CD14-positive monocyte (primary cell): ENCODE data around the gene MAP3K10. TPM values are rescaled to one million over a fixed set of nuclear protein-coding genes. Genes with fewer than 3 reads are reported as not detected.
A peak's percentile ranks its signal among the peaks of the same experiment; 100 is the strongest.

Experiments used
- DNase-seq, 3 donors: peaks; one replicate each; pipeline ENCODE4 v3.0.0-alpha.2; 2011 to 2022
- H2AFZ ChIP-seq: 2 replicates; pipeline ENCODE4 v1.6.0; 2012; ENCODE audit warnings: mild to moderate bottlenecking, low read depth, low read length, inconsistent platforms; ENCODE audit not compliant: insufficient read depth, poor library complexity, severe bottlenecking
- H3K27ac ChIP-seq, 2 donors: 1 replicate in 1 of 2; 2 replicates in 1 of 2; pipeline ENCODE4 v1.5.1; 2012 to 2013; ENCODE audit warnings: low read length in 2 of 2, control low read depth in 1 of 2, inconsistent platforms in 1 of 2, low read depth in 1 of 2, mild to moderate bottlenecking in 1 of 2
- H3K27me3 ChIP-seq, 2 donors: one replicate each; pipeline versions ENCODE4 v1.6.0 to v1.6.1; 2011 to 2013; ENCODE audit warnings: low read length in 2 of 2; ENCODE audit not compliant: control insufficient read depth in 2 of 2, insufficient read depth in 2 of 2
- H3K36me3 ChIP-seq, 2 donors: replicated peaks in 1 of 2; 1 replicate in 1 of 2; 2 replicates in 1 of 2; pipeline versions ENCODE4 v1.5.1 to v1.6.1; 2012 to 2013; ENCODE audit warnings: low read length in 2 of 2, control low read depth in 1 of 2, inconsistent platforms in 1 of 2, mild to moderate bottlenecking in 1 of 2; ENCODE audit not compliant: insufficient read depth in 2 of 2, control insufficient read depth in 1 of 2
- H3K4me1 ChIP-seq, 2 donors: 1 replicate in 1 of 2; 2 replicates in 1 of 2; pipeline versions ENCODE4 v1.5.1 to v1.6.1; 2012 to 2013; ENCODE audit warnings: low read length in 2 of 2, control low read depth in 1 of 2, inconsistent platforms in 1 of 2, mild to moderate bottlenecking in 1 of 2, moderate library complexity in 1 of 2; ENCODE audit not compliant: insufficient read depth in 2 of 2, control insufficient read depth in 1 of 2
- H3K4me2 ChIP-seq: replicated peaks from 2 replicates; pipeline ENCODE3; 2012; ENCODE audit warnings: low read length, moderate library complexity, mild to moderate bottlenecking; ENCODE audit not compliant: poor library complexity, severe bottlenecking; ENCODE audit errors: extremely low read depth
- H3K4me3 ChIP-seq, 3 experiments: fragments of 200-600 bp in 1 of 3; sonication (generic) in 1 of 3; replicated peaks in 1 of 3; 1 replicate in 2 of 3; 2 replicates in 1 of 3; pipeline ENCODE4 v1.5.1; 2011 to 2013; ENCODE audit warnings: low read length in 3 of 3, mild to moderate bottlenecking in 3 of 3, control low read depth in 2 of 3, low read depth in 2 of 3, inconsistent platforms in 1 of 3, moderate library complexity in 1 of 3
- H3K79me2 ChIP-seq: 2 replicates; pipeline ENCODE4 v1.6.0; 2012; ENCODE audit warnings: mild to moderate bottlenecking, control low read depth, inconsistent platforms, low read length, moderate library complexity; ENCODE audit not compliant: insufficient read depth
- H3K9ac ChIP-seq: 2 replicates; pipeline ENCODE4 v1.6.0; 2017; ENCODE audit warnings: low read length, mild to moderate bottlenecking; ENCODE audit not compliant: insufficient read depth, poor library complexity, severe bottlenecking
- H3K9me3 ChIP-seq, 2 donors: replicated peaks in 1 of 2; 1 replicate in 1 of 2; 2 replicates in 1 of 2; pipeline versions ENCODE4 v1.5.1 to v1.6.1; 2012 to 2013; ENCODE audit warnings: low read length in 2 of 2, control low read depth in 1 of 2; ENCODE audit not compliant: control insufficient read depth in 1 of 2, insufficient read depth in 1 of 2
- H4K20me1 ChIP-seq: 2 replicates; pipeline ENCODE4 v1.6.0; 2012; ENCODE audit warnings: mild to moderate bottlenecking, low read length, control low read depth, moderate library complexity; ENCODE audit not compliant: insufficient read depth
- H3K27ac Mint-ChIP-seq, 7 donors: one replicate each; pipeline ENCODE4 v1.8.0; 2020; ENCODE audit warnings: mild to moderate bottlenecking in 7 of 7, mixed read lengths in 7 of 7, moderate library complexity in 6 of 7, inconsistent platforms in 2 of 7
- H3K27me3 Mint-ChIP-seq, 3 donors: one replicate each; pipeline ENCODE4 v1.8.0; 2021 to 2022; ENCODE audit warnings: low read depth in 3 of 3, mild to moderate bottlenecking in 3 of 3, mixed read lengths in 3 of 3, moderate library complexity in 3 of 3, inconsistent platforms in 1 of 3
- H3K36me3 Mint-ChIP-seq, 2 donors: one replicate each; pipeline ENCODE4 v1.8.0; 2020; ENCODE audit warnings: mixed read lengths in 2 of 2, inconsistent platforms in 1 of 2, mild to moderate bottlenecking in 1 of 2
- H3K4me1 Mint-ChIP-seq: one replicate; pipeline ENCODE4 v1.8.0; 2020; ENCODE audit warnings: mild to moderate bottlenecking, mixed read lengths
- H3K4me3 Mint-ChIP-seq, 2 donors: one replicate each; pipeline ENCODE4 v1.8.0; 2020; ENCODE audit warnings: mild to moderate bottlenecking in 2 of 2, mixed read lengths in 2 of 2, moderate library complexity in 1 of 2
- H3K9me3 Mint-ChIP-seq, 7 donors: one replicate each; pipeline ENCODE4 v1.8.0; 2020 to 2022; ENCODE audit warnings: mixed read lengths in 7 of 7, mild to moderate bottlenecking in 6 of 7, moderate library complexity in 6 of 7, inconsistent platforms in 2 of 7
- CTCF ChIP-seq: fragments of 200-600 bp; IDR thresholded peaks from one replicate; pipeline ENCODE4 v1.8.0; 2022; ENCODE audit warnings: antibody characterized with exemption, mild to moderate bottlenecking
- WGBS: methylation state at CpG from one replicate; pipeline ENCODE4 v1.1.5; 2013; ENCODE audit warnings: missing lambda C conversion rate; ENCODE audit not compliant: insufficient coverage; 5-methylcytosine and 5-hydroxymethylcytosine counted together
- intact Hi-C, 2 donors: fragments of 100-400 bp; cut with micrococcal nuclease; formaldehyde crosslinking; loops; one replicate each; pipeline versions ENCODE4 v1.15.0 to v1.15.1; 2023
- polyA plus RNA-seq, 3 donors: library from polyadenylated mRNA; depleted of rRNA in 1 of 3; unstranded in 2 of 3; stranded (reverse) in 1 of 3; fragments of 300-500 nt in 2 of 3; fragments of >200 nt in 1 of 3; fragmentation: Illumina TruSeq in 2 of 3; gene quantifications; 1 replicate in 2 of 3; 2 replicates in 1 of 3; pipeline ENCODE4 v1.2.3, GENCODE V29; 2012 to 2021

Gene MAP3K10
- polyA plus RNA-seq, 3 donors: 0.05 to 9.1 TPM; not detected in 1

- no peak overlapping the region for H3K27ac Mint-ChIP-seq
- Histone ChIP-seq H3K9me3 (no peaks in the 10 kb centered on the region), H2AFZ (no peak overlapping the region), H3K27me3 (no peaks in the 10 kb centered on the region), H3K4me3 (no peak overlapping the region), H3K9ac (no peak overlapping the region), H3K4me1 (peaks cover 21 to 34% of the 10 kb centered on the region in 2 donors), H4K20me1 (no peaks in the 10 kb centered on the region), H3K36me3 (no peaks in the 10 kb centered on the region), H3K4me2 (no peak overlapping the region), H3K79me2 (no peaks in the 10 kb centered on the region), H3K27ac (no peak overlapping the region)
- WGBS: 100% methylated on average over 3 of the region's 3 CpGs
- intact Hi-C loops: no loop called here
- peaks cover 3 to 18% (median 11%) of the 10 kb centered on the region in 3 donors for H3K27me3 Mint-ChIP-seq
- peaks cover 1 to 2% of the 10 kb centered on the region in 2 donors for H3K36me3 Mint-ChIP-seq
- no peak overlapping the region for H3K4me3 Mint-ChIP-seq
- peaks cover 0 to 1% (median 0%) of the 10 kb centered on the region in 7 donors for H3K9me3 Mint-ChIP-seq
- no peak for DNase-seq
- no peak for TF ChIP-seq CTCF
- H3K4me1 Mint-ChIP-seq: peaks cover 30% of the 10 kb centered on the region
Observed at GRCh38 chr19:40193587-40193849, 2.3 kb downstream of the MAP3K10 start.

GRCh38 chr19:40198272-40198990 lies 7.2 kb downstream of the MAP3K10 start:
- intact Hi-C loops: no loop called here
- no peaks in the 10 kb centered on the region for H3K4me1 ChIP-seq
- TF ChIP-seq CTCF: no peak
- H4K20me1 ChIP-seq: no peaks in the 10 kb centered on the region
- H3K27me3 ChIP-seq: no peaks in the 10 kb centered on the region
- no peak overlapping the region for H3K4me3 ChIP-seq
- no peaks in the 10 kb centered on the region for H3K9me3 ChIP-seq
- DNase-seq: no peak
- WGBS: over 99% methylated on average over 13 of the region's 29 CpGs
- Mint-ChIP-seq H3K4me1 (peaks cover 8% of the 10 kb centered on the region), H3K36me3 (peaks cover 12 to 13% of the 10 kb centered on the region in 2 donors), H3K27me3 (peaks cover 0 to 3% (median 2%) of the 10 kb centered on the region in 3 donors), H3K27ac (peak overlapping the region in 2 of 7 donors; percentile 2 to 50), H3K9me3 (peaks cover 0 to 1% (median 0%) of the 10 kb centered on the region in 7 donors), H3K4me3 (no peak overlapping the region)
- no peak overlapping the region for H3K27ac ChIP-seq
- H2AFZ ChIP-seq: no peak overlapping the region
- peaks cover 4% of the 10 kb centered on the region in 2 donors for H3K36me3 ChIP-seq
- H3K79me2 ChIP-seq: no peaks in the 10 kb centered on the region
- H3K9ac ChIP-seq: no peak overlapping the region
- H3K4me2 ChIP-seq: no peak overlapping the region
